HEK293 (cell line): Measurements from ENCODE around the gene COL4A1.
A peak's percentile ranks its signal among the peaks of the same experiment; 100 is the strongest.

ENCODE experiments used
- CTCF ChIA-PET: fragments of 350-600 bp; formaldehyde crosslinking; extraction: SDS; loops from one replicate; lab custom pipeline; 2021; ENCODE audit warnings: antibody characterized with exemption; lab: Yijun Ruan, JAX
- POLR2A ChIA-PET: fragments of 300-600 bp; formaldehyde crosslinking; extraction: SDS; loops from one replicate; lab custom pipeline; 2020; ENCODE audit warnings: antibody characterized with exemption, inconsistent platforms; lab: Yijun Ruan, JAX
- H3K27ac ChIP-seq: fragments of 200-500 bp; sonication (Bioruptor generic); 2 replicates; pipeline ENCODE4 v1.5.1; 2014; ENCODE audit warnings: low read depth, low read length, control low read depth, inconsistent platforms; ENCODE audit errors: extremely low read depth
- H3K36me3 ChIP-seq, 2 experiments: fragments of 200-500 bp in 1 of 2; sonication (Bioruptor generic) in 1 of 2; 1 replicate in 1 of 2; 2 replicates in 1 of 2; pipeline ENCODE4 v1.5.1; 2014 to 2017; ENCODE audit warnings: inconsistent platforms in 2 of 2, low read length in 2 of 2; ENCODE audit not compliant: control insufficient read depth in 2 of 2, insufficient read depth in 1 of 2
- H3K4me1 ChIP-seq: fragments of 200-500 bp; sonication (Bioruptor generic); 2 replicates; pipeline ENCODE4 v1.5.1; 2014; ENCODE audit warnings: mild to moderate bottlenecking, low read length, inconsistent platforms; ENCODE audit not compliant: control insufficient read depth, insufficient read depth
- H3K4me3 ChIP-seq: 2 replicates; pipeline ENCODE4 v1.5.1; 2011; ENCODE audit warnings: low read depth, mild to moderate bottlenecking, control low read depth, low read length, moderate library complexity
- H3K9me3 ChIP-seq: fragments of 200-500 bp; sonication (Bioruptor generic); 2 replicates; pipeline ENCODE4 v1.5.1; 2014; ENCODE audit warnings: low read depth, low read length, inconsistent platforms; ENCODE audit not compliant: control insufficient read depth, insufficient read depth
- BCL6B ChIP-seq: fragments of 450-650 bp; formaldehyde crosslinking; IDR thresholded peaks from 2 replicates; pipeline ENCODE4 v1.5.1; 2017; ENCODE audit warnings: missing biosample characterization, missing genetic modification characterization
- EGR2 ChIP-seq: fragments of 450-650 bp; formaldehyde crosslinking; IDR thresholded peaks from 2 replicates; pipeline ENCODE4 v1.5.1; 2016; ENCODE audit warnings: low read depth, missing biosample characterization, missing genetic modification characterization
- SP3 ChIP-seq: fragments of 450-650 bp; formaldehyde crosslinking; IDR thresholded peaks from 2 replicates; pipeline ENCODE4 v1.5.1; 2016; ENCODE audit warnings: missing biosample characterization, missing genetic modification characterization
- ZIC2 ChIP-seq: fragments of 450-650 bp; formaldehyde crosslinking; IDR thresholded peaks from 2 replicates; pipeline ENCODE4 v1.5.1; 2016; ENCODE audit warnings: missing biosample characterization, missing genetic modification characterization
- ZNF175 ChIP-seq: fragments of 450-650 bp; formaldehyde crosslinking; IDR thresholded peaks from 2 replicates; pipeline ENCODE4 v1.5.1; 2016; ENCODE audit warnings: missing biosample characterization, missing genetic modification characterization
- ZNF324 ChIP-seq: fragments of 450-650 bp; formaldehyde crosslinking; IDR thresholded peaks from 2 replicates; pipeline ENCODE4 v1.5.1; 2016; ENCODE audit warnings: missing biosample characterization, missing genetic modification characterization
- ZNF571 ChIP-seq: fragments of 450-650 bp; formaldehyde crosslinking; IDR thresholded peaks from 2 replicates; pipeline ENCODE4 v1.5.0; 2017; ENCODE audit warnings: missing biosample characterization, missing genetic modification characterization
- ZNF621 ChIP-seq: fragments of 450-650 bp; formaldehyde crosslinking; IDR thresholded peaks from 2 replicates; pipeline ENCODE4 v1.5.1; 2017; ENCODE audit warnings: missing biosample characterization, missing genetic modification characterization
- ZNF704 ChIP-seq: fragments of 450-650 bp; formaldehyde crosslinking; IDR thresholded peaks from 2 replicates; pipeline ENCODE4 v1.5.1; 2016; ENCODE audit warnings: missing biosample characterization, missing genetic modification characterization
- ZNF768 ChIP-seq: fragments of 450-650 bp; formaldehyde crosslinking; IDR thresholded peaks from 2 replicates; pipeline ENCODE4 v1.5.1; 2018; ENCODE audit warnings: missing biosample characterization, mild to moderate bottlenecking, missing genetic modification characterization
- TF ChIP-seq, protein P1 (sequence below): fragments of 450-650 bp; formaldehyde crosslinking; IDR thresholded peaks from 2 replicates; pipeline ENCODE4 v1.5.1; 2016; ENCODE audit warnings: missing biosample characterization, missing genetic modification characterization
- TF ChIP-seq, protein P2 (sequence below): fragments of 450-650 bp; formaldehyde crosslinking; IDR thresholded peaks from 2 replicates; pipeline ENCODE4 v1.5.1; 2017; ENCODE audit warnings: missing biosample characterization, missing genetic modification characterization

The COL4A1 gene

GRCh38 chr13:110326263-110326904, 19.4 kb upstream of the COL4A1 start:
- H3K27ac ChIP-seq, result no peak overlapping the region
- H3K4me1 ChIP-seq, result peaks cover 4% of the 10 kb centered on the region; the same call in 1 of the 2 replicates
- H3K4me3 ChIP-seq, result no peak overlapping the region
- TF ChIP-seq, protein P1, sequence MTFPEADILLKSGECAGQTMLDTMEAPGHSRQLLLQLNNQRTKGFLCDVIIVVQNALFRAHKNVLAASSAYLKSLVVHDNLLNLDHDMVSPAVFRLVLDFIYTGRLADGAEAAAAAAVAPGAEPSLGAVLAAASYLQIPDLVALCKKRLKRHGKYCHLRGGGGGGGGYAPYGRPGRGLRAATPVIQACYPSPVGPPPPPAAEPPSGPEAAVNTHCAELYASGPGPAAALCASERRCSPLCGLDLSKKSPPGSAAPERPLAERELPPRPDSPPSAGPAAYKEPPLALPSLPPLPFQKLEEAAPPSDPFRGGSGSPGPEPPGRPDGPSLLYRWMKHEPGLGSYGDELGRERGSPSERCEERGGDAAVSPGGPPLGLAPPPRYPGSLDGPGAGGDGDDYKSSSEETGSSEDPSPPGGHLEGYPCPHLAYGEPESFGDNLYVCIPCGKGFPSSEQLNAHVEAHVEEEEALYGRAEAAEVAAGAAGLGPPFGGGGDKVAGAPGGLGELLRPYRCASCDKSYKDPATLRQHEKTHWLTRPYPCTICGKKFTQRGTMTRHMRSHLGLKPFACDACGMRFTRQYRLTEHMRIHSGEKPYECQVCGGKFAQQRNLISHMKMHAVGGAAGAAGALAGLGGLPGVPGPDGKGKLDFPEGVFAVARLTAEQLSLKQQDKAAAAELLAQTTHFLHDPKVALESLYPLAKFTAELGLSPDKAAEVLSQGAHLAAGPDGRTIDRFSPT, result no peak
- TF ChIP-seq SP3 (tag by site-specific recombination), result no peak
- TF ChIP-seq EGR2, result no peak
- TF ChIP-seq ZIC2, result peak; percentile 50; the same call in 1 of the 2 replicates
- ChIA-PET POLR2A (no interaction called here), CTCF (interaction anchor here (0.9 kb wide), 1 partner anchor 25 kb away, joined by 4 read pairs; no protein-coding TSS in a partner anchor)
- no peaks in the 10 kb centered on the region for H3K9me3 ChIP-seq
- H3K36me3 ChIP-seq, result no peaks in the 10 kb centered on the region

GRCh38 chr13:110324026-110324749, 17.2 kb upstream of the COL4A1 start:
- TF ChIP-seq ZNF324 (no peak), ZNF704 (tag by site-specific recombination) (no peak), ZNF621 (tag by site-specific recombination) (no peak)
- no peak overlapping the region for H3K27ac ChIP-seq
- H3K4me1 ChIP-seq, result peaks cover 12% of the 10 kb centered on the region
- ChIA-PET CTCF (interaction anchor here (1.0 to 1.2 kb wide), 3 partner anchors 16 to 86 kb away, joined by 3 read pairs; no protein-coding TSS in a partner anchor), POLR2A (no interaction called here)
- H3K9me3 ChIP-seq, result no peaks in the 10 kb centered on the region
- H3K36me3 ChIP-seq, result no peaks in the 10 kb centered on the region
- no peak overlapping the region for H3K4me3 ChIP-seq

GRCh38 chr13:110323172-110323891, 16.4 kb upstream of the COL4A1 start:
- ChIA-PET CTCF (interaction anchor here (0.6 to 1.2 kb wide), 7 partner anchors 9 to 89 kb away, joined by 3 read pairs; no protein-coding TSS in a partner anchor), POLR2A (no interaction called here)
- no peaks in the 10 kb centered on the region for H3K9me3 ChIP-seq
- no peak overlapping the region for H3K27ac ChIP-seq
- H3K4me1 ChIP-seq, result peaks cover 12% of the 10 kb centered on the region; the same call in 1 of the 2 replicates
- TF ChIP-seq ZNF175 (tag by site-specific recombination) (no peak), ZIC2 (peak; percentile 34; the same call in 1 of the 2 replicates)
- H3K36me3 ChIP-seq, result no peaks in the 10 kb centered on the region
- H3K4me3 ChIP-seq, result no peak overlapping the region

DNA sequence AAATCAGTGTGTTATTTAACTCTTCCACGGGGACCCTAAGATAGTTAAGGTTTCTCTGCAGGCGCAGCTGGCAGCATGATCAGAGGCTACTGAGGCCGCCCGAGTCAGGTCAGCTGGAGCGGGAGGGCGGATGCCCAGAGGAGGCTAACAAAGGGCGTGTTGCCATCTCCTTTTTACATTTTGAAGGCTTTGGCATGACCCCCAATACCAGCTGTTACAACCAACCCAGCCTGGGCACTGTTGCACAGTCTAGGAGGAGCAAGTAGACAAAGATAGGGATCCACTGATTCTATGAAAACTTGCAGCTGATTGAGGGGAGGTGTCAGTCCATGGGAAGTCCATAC, 15.8 kb upstream of the COL4A1 start:
- TF ChIP-seq BCL6B (tag by site-specific recombination), result no peak
- TF ChIP-seq, protein P2, sequence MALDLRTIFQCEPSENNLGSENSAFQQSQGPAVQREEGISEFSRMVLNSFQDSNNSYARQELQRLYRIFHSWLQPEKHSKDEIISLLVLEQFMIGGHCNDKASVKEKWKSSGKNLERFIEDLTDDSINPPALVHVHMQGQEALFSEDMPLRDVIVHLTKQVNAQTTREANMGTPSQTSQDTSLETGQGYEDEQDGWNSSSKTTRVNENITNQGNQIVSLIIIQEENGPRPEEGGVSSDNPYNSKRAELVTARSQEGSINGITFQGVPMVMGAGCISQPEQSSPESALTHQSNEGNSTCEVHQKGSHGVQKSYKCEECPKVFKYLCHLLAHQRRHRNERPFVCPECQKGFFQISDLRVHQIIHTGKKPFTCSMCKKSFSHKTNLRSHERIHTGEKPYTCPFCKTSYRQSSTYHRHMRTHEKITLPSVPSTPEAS, result no peak
- no peak for TF ChIP-seq ZNF571 (tag by site-specific recombination)
- no peak for TF ChIP-seq ZNF768 (tag by site-specific recombination)
- Histone ChIP-seq H3K4me1 (peaks cover 12% of the 10 kb centered on the region; the same call in 1 of the 2 replicates), H3K4me3 (no peak overlapping the region), H3K36me3 (no peaks in the 10 kb centered on the region), H3K9me3 (no peaks in the 10 kb centered on the region), H3K27ac (no peak overlapping the region)
- POLR2A ChIA-PET, result no interaction called here
- CTCF ChIA-PET, result interaction anchor here (0.6 to 1.2 kb wide), 7 partner anchors 9 to 90 kb away, joined by 3 read pairs; no protein-coding TSS in a partner anchor
